K562 (cell line): Measurements from ENCODE around the gene DCUN1D1. TPM values are rescaled to one million over a fixed set of nuclear protein-coding genes. Genes with fewer than 3 reads are reported as not detected.

Experiments
- ARID3B ChIP-seq: fragments of 250-450 bp; sonication (Bioruptor Pico); IDR thresholded peaks from 2 replicates; pipeline ENCODE4 v1.4.0; 2020; ENCODE audit warnings: borderline replicate concordance
- BCOR ChIP-seq: fragments of 450-650 bp; IDR thresholded peaks from 2 replicates; pipeline ENCODE4 v1.6.1; 2016
- BRCA1 ChIP-seq, 2 experiments: fragments of 450-650 bp in 1 of 2; sonication (generic) in 1 of 2; formaldehyde crosslinking in 1 of 2; IDR thresholded peaks; 2 replicates each; pipeline versions ENCODE4 v1.5.0 to v1.6.1; 2017 to 2020; ENCODE audit warnings: mild to moderate bottlenecking in 1 of 2, missing genetic modification reagents in 1 of 2
- CREB1 ChIP-seq, 2 experiments: sonication (generic) in 1 of 2; formaldehyde crosslinking in 1 of 2; IDR thresholded peaks; 2 replicates each; pipeline versions ENCODE4 v1.6.1 to v1.8.0; 2012 to 2022; ENCODE audit warnings: inconsistent platforms in 1 of 2, mild to moderate bottlenecking in 1 of 2, missing genetic modification reagents in 1 of 2, moderate library complexity in 1 of 2
- ERF ChIP-seq: fragments of 450-650 bp; formaldehyde crosslinking; IDR thresholded peaks from 2 replicates; pipeline ENCODE4 v1.4.0; 2020; ENCODE audit warnings: mild to moderate bottlenecking, mixed read lengths
- ETV1 ChIP-seq: fragments of 450-650 bp; conservative IDR thresholded peaks from 2 replicates; pipeline ENCODE4 v1.6.1; 2016; ENCODE audit warnings: missing genetic modification characterization, control low read depth, low read depth, missing compliant biosample characterization
- HMGXB4 ChIP-seq: sonication (generic); formaldehyde crosslinking; IDR thresholded peaks from 2 replicates; pipeline ENCODE4 v1.8.1; 2023; ENCODE audit warnings: mild to moderate bottlenecking, missing genetic modification reagents
- NKRF ChIP-seq: fragments of 450-650 bp; IDR thresholded peaks from 2 replicates; pipeline ENCODE4 v1.6.1; 2016; ENCODE audit warnings: borderline replicate concordance
- NR2F6 ChIP-seq: fragments of 450-650 bp; formaldehyde crosslinking; IDR thresholded peaks from 2 replicates; pipeline ENCODE4 v1.4.0; 2020; ENCODE audit warnings: mild to moderate bottlenecking
- PYGO2 ChIP-seq: fragments of 450-650 bp; IDR thresholded peaks from 2 replicates; pipeline ENCODE4 v1.6.1; 2016; ENCODE audit warnings: mild to moderate bottlenecking, missing genetic modification characterization, moderate library complexity, missing compliant biosample characterization
- RNF2 ChIP-seq: sonication (generic); IDR thresholded peaks from 2 replicates; pipeline ENCODE4 v1.6.1; 2016
- SMAD4 ChIP-seq: fragments of 250-450 bp; sonication (Bioruptor Pico); conservative IDR thresholded peaks from 2 replicates; pipeline ENCODE4 v1.8.0; 2021; ENCODE audit warnings: inconsistent platforms, mild to moderate bottlenecking, moderate library complexity
- TCFL5 ChIP-seq: fragments of 250-450 bp; sonication (Bioruptor Pico); conservative IDR thresholded peaks from 2 replicates; pipeline ENCODE4 v1.6.1; 2021; ENCODE audit warnings: mild to moderate bottlenecking, moderate library complexity, matching md5 sums
- TEAD2 ChIP-seq: fragments of 450-650 bp; IDR thresholded peaks from 2 replicates; pipeline ENCODE4 v1.6.1; 2016; ENCODE audit warnings: missing genetic modification characterization, control low read depth, missing compliant biosample characterization
- THRAP3 ChIP-seq: fragments of 450-650 bp; IDR thresholded peaks from 2 replicates; pipeline ENCODE4 v1.6.1; 2016; ENCODE audit warnings: mild to moderate bottlenecking, inconsistent platforms, borderline replicate concordance
- TRIM25 ChIP-seq: fragments of 450-650 bp; IDR thresholded peaks from 2 replicates; pipeline ENCODE4 v1.7.0; 2016; ENCODE audit warnings: borderline replicate concordance
- U2AF2 ChIP-seq: fragments of 200-400 bp; formaldehyde crosslinking; optimal IDR thresholded peaks from 2 replicates; pipeline ENCODE3; 2017; ENCODE audit warnings: low read depth, mild to moderate bottlenecking, low read length
- ZBED1 ChIP-seq: IDR thresholded peaks from 2 replicates; pipeline ENCODE4 v1.6.1; 2014
- ZNF174 ChIP-seq: fragments of 250-450 bp; sonication (Bioruptor Pico); IDR thresholded peaks from 2 replicates; pipeline ENCODE4 v1.4.0; 2020; ENCODE audit warnings: mild to moderate bottlenecking
- ZNF280A ChIP-seq: fragments of 450-650 bp; IDR thresholded peaks from 2 replicates; pipeline ENCODE4 v1.6.1; 2018; ENCODE audit warnings: mild to moderate bottlenecking, low read depth; ENCODE audit not compliant: partially characterized antibody
- polyA plus RNA-seq, 8 experiments: library from polyadenylated mRNA; depleted of rRNA in 4 of 8; stranded (reverse) in 5 of 8; unstranded in 3 of 8; fragments of >200 nt; fragmentation: Nextera tagmentation in 2 of 8; fragmentation: Illumina TruSeq in 1 of 8; extraction: Ambion mirVana in 2 of 8; extraction: Trizol in 1 of 8; gene quantifications; 2 replicates each; pipeline versions ENCODE4 v1.2.1 to v1.2.3, GENCODE V29; 2011 to 2014; ENCODE audit warnings: inconsistent platforms in 1 of 8, missing spikeins in 1 of 8
- total RNA-seq, 7 experiments: library from RNA; depleted of rRNA in 6 of 7; stranded (reverse); fragments of >200 nt in 6 of 7; fragmentation: Illumina TruSeq in 2 of 7; extraction: Trizol in 2 of 7; gene quantifications; 2 replicates each; pipeline versions ENCODE4 v1.2.1 to v1.2.3, GENCODE V29; 2011 to 2021; ENCODE audit warnings: low replicate concordance in 1 of 7

The DCUN1D1 gene
- total and polyA plus RNA-seq, 9 of the 15 experiments (the other 6 are each of a cell fraction or from before 2014, with no cell fraction given), result 11.4 to 46.8 (median 28.2) TPM

GRCh38 chr3:182921665-182922355 is 58.5 kb downstream of the DCUN1D1 start (continued):
- no peak for TF ChIP-seq HMGXB4 (CRISPR knock-in tag)
- TF ChIP-seq THRAP3, result no peak
- TF ChIP-seq TCFL5 (CRISPR knock-in tag), result no peak
- TF ChIP-seq NR2F6, result no peak
- peak; percentile 30; the same call in 1 of the 2 replicates for TF ChIP-seq SMAD4 (CRISPR knock-in tag)
- TF ChIP-seq CREB1 (IDR thresholded peaks at IDR 0.05), result no peak
- no peak for TF ChIP-seq CREB1 (CRISPR knock-in tag; IDR thresholded peaks at IDR 0.05)
- TF ChIP-seq TRIM25, result no peak
- no peak for TF ChIP-seq RNF2
- no peak for TF ChIP-seq TEAD2
- no peak for TF ChIP-seq ZNF174
- no peak for TF ChIP-seq ZNF280A
- no peak for TF ChIP-seq ZBED1
- no peak for TF ChIP-seq BCOR
- TF ChIP-seq U2AF2, result no peak
- TF ChIP-seq BRCA1 (IDR thresholded peaks at IDR 0.05), result no peak
- no peak for TF ChIP-seq BRCA1 (CRISPR knock-in tag; IDR thresholded peaks at IDR 0.05)
- TF ChIP-seq PYGO2 (tag), result no peak
- TF ChIP-seq ETV1 (tag), result no peak
- TF ChIP-seq ARID3B (CRISPR knock-in tag), result no peak
- no peak for TF ChIP-seq ERF
- TF ChIP-seq NKRF, result no peak
